Trophoblast cell (in vitro differentiated cells and primary cell): Measurements from ENCODE around the gene TAF7.

Source experiments
- DNase-seq, 2 donors: peaks; one replicate each; pipeline ENCODE4 v3.0.0-alpha.2; 2016
- H2AFZ ChIP-seq: 2 replicates; pipeline ENCODE4 v1.6.1; 2013; ENCODE audit warnings: low read length, moderate library complexity, mild to moderate bottlenecking; ENCODE audit not compliant: insufficient read depth, poor library complexity
- H2AK5ac ChIP-seq: 2 replicates; pipeline ENCODE4 v1.6.1; 2013; ENCODE audit warnings: mild to moderate bottlenecking, low read length
- H2BK120ac ChIP-seq: 2 replicates; pipeline ENCODE4 v1.6.1; 2013; ENCODE audit warnings: low read length, mild to moderate bottlenecking, moderate library complexity; ENCODE audit not compliant: insufficient read depth, poor library complexity
- H2BK12ac ChIP-seq: 2 replicates; pipeline ENCODE4 v1.6.1; 2013; ENCODE audit warnings: mild to moderate bottlenecking, low read length, moderate library complexity
- H2BK5ac ChIP-seq: 2 replicates; pipeline ENCODE4 v1.6.1; 2013; ENCODE audit warnings: low read length, low read depth, moderate library complexity, mild to moderate bottlenecking; ENCODE audit not compliant: poor library complexity
- H3K14ac ChIP-seq: 2 replicates; pipeline ENCODE4 v1.6.1; 2013; ENCODE audit warnings: mild to moderate bottlenecking, low read length
- H3K18ac ChIP-seq: 2 replicates; pipeline ENCODE4 v1.6.1; 2013; ENCODE audit warnings: mild to moderate bottlenecking, low read length
- H3K23ac ChIP-seq: 2 replicates; pipeline ENCODE4 v1.6.1; 2013; ENCODE audit warnings: low read length
- H3K27ac ChIP-seq: 2 replicates; pipeline ENCODE4 v1.5.1; 2013; ENCODE audit warnings: low read depth, mild to moderate bottlenecking, inconsistent platforms, low read length, moderate library complexity
- H3K27me3 ChIP-seq: 2 replicates; pipeline ENCODE4 v1.6.1; 2013; ENCODE audit warnings: inconsistent platforms, mild to moderate bottlenecking, low read length, moderate library complexity; ENCODE audit not compliant: insufficient read depth
- H3K36me3 ChIP-seq, 2 experiments: 1 replicate in 1 of 2; 2 replicates in 1 of 2; pipeline ENCODE4 v1.6.1; 2013; ENCODE audit warnings: low read length in 2 of 2, mild to moderate bottlenecking in 2 of 2, moderate library complexity in 1 of 2; ENCODE audit not compliant: insufficient read depth in 2 of 2, control insufficient read depth in 1 of 2
- H3K4ac ChIP-seq: 2 replicates; pipeline ENCODE4 v1.6.1; 2013; ENCODE audit warnings: low read depth, mild to moderate bottlenecking, low read length, moderate library complexity
- H3K4me1 ChIP-seq, 2 experiments: 1 replicate in 1 of 2; 2 replicates in 1 of 2; pipeline ENCODE4 v1.6.1; 2013; ENCODE audit warnings: low read length in 2 of 2, mild to moderate bottlenecking in 2 of 2, moderate library complexity in 1 of 2; ENCODE audit not compliant: insufficient read depth in 2 of 2, control insufficient read depth in 1 of 2
- H3K4me2 ChIP-seq: 2 replicates; pipeline ENCODE4 v1.6.1; 2013; ENCODE audit warnings: inconsistent platforms, mild to moderate bottlenecking, low read length, moderate library complexity
- H3K4me3 ChIP-seq: 2 replicates; pipeline ENCODE4 v1.5.1; 2013; ENCODE audit warnings: mild to moderate bottlenecking, low read depth, low read length, inconsistent platforms
- H3K79me1 ChIP-seq: one replicate; pipeline ENCODE4 v1.6.1; 2013; ENCODE audit warnings: low read length
- H3K79me2 ChIP-seq: 2 replicates; pipeline ENCODE4 v1.6.1; 2013; ENCODE audit warnings: low read length, mild to moderate bottlenecking; ENCODE audit not compliant: control insufficient read depth, insufficient read depth, poor library complexity
- H3K9ac ChIP-seq: 2 replicates; pipeline ENCODE4 v1.6.1; 2013; ENCODE audit warnings: mild to moderate bottlenecking, low read length
- H3K9me3 ChIP-seq: 2 replicates; pipeline ENCODE4 v1.6.1; 2013; ENCODE audit warnings: low read depth, mild to moderate bottlenecking, control low read depth, inconsistent platforms, low read length; ENCODE audit not compliant: insufficient read depth
- H4K12ac ChIP-seq: 2 replicates; pipeline ENCODE4 v1.6.1; 2013; ENCODE audit warnings: low read depth, mild to moderate bottlenecking, low read length, moderate library complexity
- H4K8ac ChIP-seq: 2 replicates; pipeline ENCODE4 v1.6.1; 2013; ENCODE audit warnings: low read depth, mild to moderate bottlenecking, low read length, moderate library complexity
- H4K91ac ChIP-seq: one replicate; pipeline ENCODE4 v1.6.1; 2013; ENCODE audit warnings: low read depth, mild to moderate bottlenecking, low read length, moderate library complexity
- WGBS: extraction: QIAGEN DNeasy Blood & Tissue Kit; methylation state at CpG from one replicate; pipeline ENCODE4 v1.1.7; 2013; ENCODE audit warnings: missing lambda C conversion rate; ENCODE audit not compliant: insufficient read length, insufficient coverage; ENCODE audit errors: extremely low coverage; 5-methylcytosine and 5-hydroxymethylcytosine counted together

Gene TAF7

GRCh38 chr5:141313711-141314110 is 6.9 kb downstream of the TAF7 start:
- Histone ChIP-seq H2AFZ (no peak overlapping the region), H4K8ac (no peak overlapping the region), H3K18ac (no peak overlapping the region), H3K36me3 (peaks cover 2 to 5% of the 10 kb centered on the region in 2 experiments), H2BK5ac (no peak overlapping the region), H3K14ac (no peak overlapping the region), H3K4ac (no peak overlapping the region), H3K4me2 (no peak overlapping the region), H4K91ac (no peak overlapping the region), H3K9ac (no peak overlapping the region), H3K4me1 (no peaks in the 10 kb centered on the region), H3K79me2 (no peaks in the 10 kb centered on the region), H3K23ac (no peak overlapping the region), H3K27me3 (no peaks in the 10 kb centered on the region), H3K27ac (no peak overlapping the region), H2AK5ac (no peak overlapping the region), H3K4me3 (no peak overlapping the region), H3K9me3 (no peaks in the 10 kb centered on the region), H2BK12ac (no peak overlapping the region), H3K79me1 (no peaks in the 10 kb centered on the region), H2BK120ac (no peak overlapping the region), H4K12ac (no peak overlapping the region)
- DNase-seq, result no peak

- Histone ChIP-seq H3K4me3 (no peak overlapping the region), H3K14ac (no peak overlapping the region), H2BK5ac (no peak overlapping the region), H3K27ac (no peak overlapping the region), H3K36me3 (peaks cover 0 to 3% of the 10 kb centered on the region in 2 experiments), H3K4me1 (no peaks in the 10 kb centered on the region), H3K18ac (no peak overlapping the region), H3K79me1 (no peaks in the 10 kb centered on the region), H4K91ac (no peak overlapping the region), H3K9me3 (peaks cover 9% of the 10 kb centered on the region), H2AFZ (no peak overlapping the region), H3K27me3 (no peaks in the 10 kb centered on the region), H2BK12ac (no peak overlapping the region), H3K4me2 (no peak overlapping the region), H2BK120ac (no peak overlapping the region), H3K4ac (no peak overlapping the region), H3K9ac (no peak overlapping the region), H4K12ac (no peak overlapping the region), H3K79me2 (no peaks in the 10 kb centered on the region), H2AK5ac (no peak overlapping the region), H3K23ac (no peak overlapping the region), H4K8ac (no peak overlapping the region)
- no peak for DNase-seq
- WGBS, result no CpG with 5 or more reads among the region's 1 CpG
Observed at GRCh38 chr5:141306630-141307029, 14.0 kb downstream of the TAF7 start.

GRCh38 chr5:141303756-141304155 is 16.8 kb downstream of the TAF7 start, which contains the start of gene SLC25A2:
SLC25A2 (minus strand) TSS chr5:141304049; CDS start chr5:141303865, 184 bp downstream.
- Histone ChIP-seq H2AFZ (no peak within 1 kb of the TSS), H3K18ac (no peak within 1 kb of the TSS), H2BK12ac (no peak within 1 kb of the TSS), H2AK5ac (no peak within 1 kb of the TSS), H3K4me3 (no peak within 1 kb of the TSS), H2BK5ac (no peak within 1 kb of the TSS), H3K4me1 (no peaks in the 10 kb centered on the region), H3K9me3 (peaks cover 13% of the 10 kb centered on the region), H2BK120ac (no peak within 1 kb of the TSS), H3K79me2 (no peaks in the 10 kb centered on the region), H3K9ac (no peak within 1 kb of the TSS), H3K27ac (no peak within 1 kb of the TSS), H3K23ac (no peak within 1 kb of the TSS), H4K8ac (no peak within 1 kb of the TSS), H3K4ac (no peak within 1 kb of the TSS), H3K4me2 (no peak within 1 kb of the TSS), H3K36me3 (peaks cover 0 to 3% of the 10 kb centered on the region in 2 experiments), H4K12ac (no peak within 1 kb of the TSS), H4K91ac (no peak within 1 kb of the TSS), H3K27me3 (no peaks in the 10 kb centered on the region), H3K79me1 (no peaks in the 10 kb centered on the region), H3K14ac (no peak within 1 kb of the TSS)
- no peak for DNase-seq
- no CpG with 5 or more reads among the region's 36 CpGs for WGBS

- H2AFZ ChIP-seq, result no peak overlapping the region
- peaks cover 0 to 1% of the 10 kb centered on the region in 2 experiments for H3K4me1 ChIP-seq
- H3K18ac ChIP-seq, result no peak overlapping the region
- H3K9ac ChIP-seq, result no peak overlapping the region
- H3K36me3 ChIP-seq, result no peaks in the 10 kb centered on the region
- H3K27ac ChIP-seq, result no peak overlapping the region
- no peak overlapping the region for H3K4ac ChIP-seq
- H4K8ac ChIP-seq, result no peak overlapping the region
- no peak overlapping the region for H3K14ac ChIP-seq
- H3K4me2 ChIP-seq, result no peak overlapping the region
- no peaks in the 10 kb centered on the region for H3K79me2 ChIP-seq
- H2AK5ac ChIP-seq, result no peak overlapping the region
- DNase-seq, result no peak
- H4K12ac ChIP-seq, result no peak overlapping the region
- no peaks in the 10 kb centered on the region for H3K79me1 ChIP-seq
- H3K27me3 ChIP-seq, result no peaks in the 10 kb centered on the region
- no CpG with 5 or more reads among the region's 4 CpGs for WGBS
- H3K23ac ChIP-seq, result no peak overlapping the region
- no peak overlapping the region for H2BK120ac ChIP-seq
- H2BK5ac ChIP-seq, result no peak overlapping the region
- H4K91ac ChIP-seq, result no peak overlapping the region
- H3K4me3 ChIP-seq, result no peak overlapping the region
- peaks cover 8% of the 10 kb centered on the region for H3K9me3 ChIP-seq
- H2BK12ac ChIP-seq, result no peak overlapping the region
Observed at GRCh38 chr5:141298376-141298775, 22.2 kb downstream of the TAF7 start.
